ENCODE data around the gene CEP57L1.

The CEP57L1 gene

DNA sequence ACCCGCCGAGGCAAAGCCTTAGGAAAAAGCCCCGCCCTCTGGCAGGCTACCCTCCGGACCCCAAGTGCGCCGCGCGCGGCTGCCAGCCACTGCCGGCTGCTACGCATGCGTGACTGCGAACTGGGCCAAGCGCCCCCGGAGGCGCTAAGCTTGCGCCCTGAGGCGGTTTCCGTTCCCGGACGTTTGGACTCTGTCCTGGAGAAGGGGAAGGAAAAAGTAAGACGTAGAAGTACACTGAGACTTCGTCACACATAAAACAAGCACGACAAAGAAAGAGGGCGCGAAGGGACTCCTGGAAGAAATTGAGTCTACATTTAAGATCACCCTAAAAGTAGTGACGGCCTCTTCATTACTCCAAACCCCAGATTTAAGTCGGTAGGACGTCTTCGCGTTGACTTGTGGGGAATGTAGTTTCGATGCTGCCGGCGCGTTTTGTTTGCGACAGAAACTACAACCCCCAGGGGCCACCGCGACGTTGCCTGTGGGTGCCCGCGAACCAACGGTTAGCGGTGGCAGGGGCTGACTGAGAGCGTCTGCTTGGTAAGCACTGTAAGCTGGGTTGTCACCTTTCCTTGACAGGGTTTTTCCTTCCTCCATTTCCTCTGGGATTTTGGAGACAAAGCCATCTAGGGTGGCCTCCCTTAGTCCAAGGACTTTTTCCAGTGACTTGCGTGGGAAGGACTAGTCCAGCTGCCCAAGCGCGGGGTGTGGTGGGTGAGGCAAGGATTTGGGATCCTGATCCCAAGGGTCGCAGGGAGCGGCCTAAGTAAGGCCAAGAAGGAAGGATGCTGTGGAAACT is at the start of gene CEP57L1:
CEP57L1 (plus strand) TSS at position 472 of the 799 bp plus-strand sequence. CDS start 49,715 bp downstream, outside the sequence.
- peak; percentile 99 for DNase-seq

DNA sequence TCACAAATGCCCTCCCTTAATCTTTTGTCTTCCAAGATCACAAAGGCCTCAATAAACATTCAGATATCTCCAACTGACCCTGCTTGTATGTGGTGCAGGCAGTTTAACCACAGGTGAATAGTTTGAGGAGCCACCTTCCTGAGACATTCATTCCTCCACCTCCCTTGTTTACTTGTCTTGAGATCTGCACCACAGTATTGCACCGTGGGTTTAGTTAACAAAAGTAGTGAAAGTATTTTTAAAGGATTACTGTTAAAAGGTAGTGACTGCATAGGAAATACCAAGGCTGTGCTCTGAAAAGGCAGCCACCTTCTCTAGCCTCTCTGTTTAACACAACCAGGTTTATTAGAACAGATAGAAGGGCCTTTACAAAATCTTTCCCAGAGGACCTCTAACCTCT is 47.1 kb upstream of the CEP57L1 start:
- DNase-seq, result no peak

- DNase-seq, result no peak
Observed at GRCh38 chr6:109048670-109049415, 46.5 kb upstream of the CEP57L1 start.

DNA sequence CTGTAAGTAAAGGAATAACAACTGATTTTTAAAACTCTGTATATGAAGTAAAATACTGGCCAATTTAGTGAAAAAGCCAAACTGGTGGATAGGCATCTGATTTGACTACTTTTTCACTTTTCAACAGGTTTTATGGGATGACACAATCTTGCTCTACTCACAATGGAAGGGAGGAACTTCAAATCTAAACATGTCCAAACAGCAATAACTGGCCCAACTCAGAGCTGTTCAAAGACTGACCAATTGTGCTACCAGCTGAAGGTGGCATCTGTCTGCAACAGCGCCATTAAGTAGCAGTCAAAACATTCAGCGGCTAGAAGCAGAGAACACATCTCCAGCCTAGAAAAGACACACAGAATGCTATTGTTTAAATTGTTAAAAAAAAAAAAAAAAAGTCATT is 45.3 kb upstream of the CEP57L1 start:
- peak; percentile 36 for DNase-seq

DNA sequence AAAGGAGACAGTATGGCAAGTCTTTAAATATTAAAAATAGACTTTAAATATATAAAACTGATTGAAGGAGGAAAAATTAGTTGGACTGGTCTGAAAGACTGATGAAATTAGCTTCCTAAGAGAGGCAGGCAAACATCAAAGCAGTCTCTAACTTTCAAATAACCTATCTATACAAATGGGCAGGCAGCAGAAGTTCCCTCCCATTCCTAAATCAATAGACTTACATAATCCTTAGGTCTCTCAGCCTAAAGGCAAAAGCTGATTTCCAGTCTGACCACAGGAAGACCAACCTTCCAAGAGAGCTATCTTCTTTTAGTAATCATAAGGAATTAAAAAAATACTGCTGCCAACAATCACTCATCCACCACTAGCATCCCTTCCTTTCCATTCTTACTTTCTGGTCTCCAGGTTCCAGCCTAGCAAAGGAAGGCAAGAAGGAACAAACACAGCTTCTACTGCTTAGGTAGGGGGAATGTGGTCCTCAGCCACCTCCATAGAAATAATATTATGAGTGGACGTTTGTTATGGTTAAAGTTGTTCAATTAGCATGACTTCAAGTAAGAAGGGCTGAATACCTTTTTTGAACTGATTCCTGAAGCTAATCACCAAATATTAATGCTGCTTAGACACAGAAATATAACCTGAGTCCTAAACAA is 44.7 kb upstream of the CEP57L1 start:
- DNase-seq, result peak; percentile 64

DNA sequence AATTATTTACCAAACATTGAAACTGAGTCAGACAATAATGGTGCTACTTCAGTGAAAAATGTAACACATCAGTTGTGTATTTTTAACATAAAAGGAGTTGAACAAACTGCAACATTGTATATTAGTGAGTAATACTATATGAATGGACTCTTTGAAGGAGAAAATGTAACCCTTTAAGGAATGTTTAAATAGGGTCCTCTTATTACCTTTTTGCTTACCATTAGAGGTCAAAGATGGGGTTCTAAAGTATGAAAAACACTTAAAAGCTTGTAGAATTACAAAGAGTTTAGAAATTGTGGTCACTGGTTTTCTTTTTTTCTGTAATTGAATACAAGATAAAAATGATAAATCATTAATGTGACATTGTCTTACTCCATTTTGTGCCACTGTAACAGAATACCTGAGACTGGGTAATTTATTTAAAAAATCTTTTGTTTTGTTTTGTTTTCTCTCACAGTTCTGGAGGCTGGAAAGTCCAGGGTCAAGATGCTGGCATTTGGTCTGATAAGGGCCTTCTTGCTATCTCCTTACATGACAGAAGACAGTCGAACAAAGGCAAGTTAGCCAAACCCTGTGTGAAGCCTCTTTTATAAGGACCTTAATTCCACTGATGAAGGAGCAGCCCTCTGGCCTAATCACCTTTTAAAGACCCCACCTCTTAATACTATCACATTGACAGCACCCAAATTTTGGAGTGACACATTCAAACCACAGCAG is 43.8 kb upstream of the CEP57L1 start:
- DNase-seq, result peak; percentile 72

DNA sequence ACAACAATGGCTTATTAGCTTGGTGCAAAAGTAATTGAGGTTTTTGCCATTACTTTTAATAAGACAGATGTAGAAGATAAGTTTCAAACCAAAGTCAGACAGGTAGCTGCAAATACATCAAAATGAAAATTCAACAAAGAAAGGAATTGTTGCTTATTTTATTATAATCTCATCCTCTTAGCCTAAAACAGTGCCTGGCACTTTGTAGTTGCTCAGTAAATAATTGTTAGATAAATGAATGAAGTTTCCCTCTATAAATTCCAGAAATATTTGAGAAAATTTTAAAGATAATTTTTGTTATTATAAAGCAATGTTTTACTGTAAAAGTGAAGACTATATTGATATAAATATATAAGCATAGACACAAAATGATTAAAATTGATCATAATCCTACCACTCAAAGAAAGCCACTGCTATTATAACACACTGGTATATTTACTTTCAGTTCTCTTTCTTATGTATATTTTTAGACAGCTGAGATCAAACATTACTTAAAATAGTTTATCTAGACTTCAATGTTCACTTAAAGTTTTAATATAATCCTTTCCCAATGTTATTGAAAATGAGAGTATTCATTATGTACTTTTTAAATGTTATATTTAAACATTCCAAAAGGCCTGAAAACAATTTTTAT is 43.2 kb upstream of the CEP57L1 start:
- DNase-seq, result no peak

DNA sequence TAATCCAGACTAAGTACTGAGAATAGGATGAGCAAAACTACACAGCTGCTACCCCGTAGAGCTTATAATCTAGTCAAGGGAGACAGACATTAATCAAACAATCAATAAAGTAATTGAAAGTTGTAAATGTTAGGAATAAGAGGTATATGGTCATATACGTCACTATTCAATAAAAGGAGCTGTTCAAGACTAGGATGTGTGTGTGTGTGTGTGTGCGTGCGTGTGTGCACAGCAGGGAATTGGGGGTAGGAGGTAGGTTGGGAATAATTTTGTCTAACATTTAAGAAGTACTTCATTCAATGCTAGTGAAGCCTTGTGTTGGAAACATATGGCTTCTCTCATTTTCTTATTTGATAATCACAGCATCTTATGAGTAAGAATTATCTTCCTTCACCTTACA is 42.5 kb upstream of the CEP57L1 start:
- peak; percentile 85 for DNase-seq

- peak; percentile 90 for DNase-seq
Observed at GRCh38 chr6:109053336-109053735, 42.0 kb upstream of the CEP57L1 start.

DNA sequence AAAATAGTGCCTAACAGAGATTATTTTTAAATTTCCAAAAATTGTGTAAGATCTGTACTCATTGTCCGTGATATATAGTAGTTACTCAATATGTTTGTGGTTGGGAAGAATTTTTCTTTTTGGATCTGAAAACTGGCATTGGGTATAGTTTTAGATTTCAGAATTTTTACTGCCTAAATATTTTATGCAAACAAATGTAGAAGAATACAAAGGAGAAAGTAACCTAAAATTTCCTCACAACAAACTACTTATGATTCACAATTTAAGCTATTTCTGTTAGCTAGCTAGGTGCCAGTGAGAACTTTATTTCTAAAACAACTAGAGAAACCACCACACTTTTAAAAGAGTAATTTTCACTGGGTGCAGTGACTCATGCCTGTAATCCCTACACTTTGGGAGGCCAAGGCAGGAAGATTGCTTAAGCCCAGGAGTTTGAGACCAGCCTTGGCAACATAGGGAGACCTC is 39.5 kb upstream of the CEP57L1 start:
- no peak for DNase-seq

DNA sequence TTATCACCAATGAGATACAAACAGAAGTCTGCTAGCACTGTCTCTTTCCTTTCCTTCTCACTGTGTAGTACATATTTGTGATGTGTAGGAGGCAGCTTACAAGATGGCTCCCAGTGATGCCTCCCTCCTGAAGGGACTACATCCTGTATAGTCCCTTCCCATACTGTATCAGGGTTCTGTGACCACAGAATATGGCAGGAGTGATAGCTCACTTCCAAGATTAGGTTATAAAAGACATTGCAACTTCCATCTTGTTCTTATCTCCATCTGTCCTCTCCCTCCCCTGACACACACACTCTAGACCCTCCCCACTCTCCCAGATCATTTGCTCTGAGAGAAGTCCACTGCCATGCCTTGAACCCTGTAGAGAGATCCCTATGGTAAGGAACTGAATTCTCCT is 38.6 kb upstream of the CEP57L1 start:
- no peak for DNase-seq

DNA sequence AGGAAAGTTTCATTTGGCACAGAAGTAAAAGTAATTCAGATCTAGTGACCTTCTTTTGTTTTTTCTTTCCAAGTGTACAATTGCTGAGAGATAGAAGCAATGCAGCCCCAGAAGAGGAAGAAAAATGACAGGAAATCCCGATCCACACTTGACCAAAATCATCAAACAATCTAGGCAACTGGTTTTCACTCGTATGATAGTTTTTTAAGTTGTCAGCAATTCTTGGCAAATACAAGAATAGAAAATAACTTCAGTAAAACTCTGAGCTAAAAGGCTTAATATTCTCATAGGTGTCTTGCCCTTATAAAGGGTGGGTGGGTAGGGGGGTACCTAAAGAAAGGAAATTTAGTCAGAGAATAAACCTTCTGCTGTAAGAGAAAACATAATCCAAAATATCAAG is 36.7 kb upstream of the CEP57L1 start:
- no peak for DNase-seq

GRCh38 chr6:109059153-109059552 is 36.2 kb upstream of the CEP57L1 start:
- no peak for DNase-seq

GRCh38 chr6:109059571-109060021 is 35.7 kb upstream of the CEP57L1 start:
- DNase-seq, result no peak

- peak; percentile 11 for DNase-seq
Observed at GRCh38 chr6:109060571-109060970, 34.7 kb upstream of the CEP57L1 start.

- DNase-seq, result no peak
Observed at GRCh38 chr6:109062216-109062615, 33.1 kb upstream of the CEP57L1 start.

DNA sequence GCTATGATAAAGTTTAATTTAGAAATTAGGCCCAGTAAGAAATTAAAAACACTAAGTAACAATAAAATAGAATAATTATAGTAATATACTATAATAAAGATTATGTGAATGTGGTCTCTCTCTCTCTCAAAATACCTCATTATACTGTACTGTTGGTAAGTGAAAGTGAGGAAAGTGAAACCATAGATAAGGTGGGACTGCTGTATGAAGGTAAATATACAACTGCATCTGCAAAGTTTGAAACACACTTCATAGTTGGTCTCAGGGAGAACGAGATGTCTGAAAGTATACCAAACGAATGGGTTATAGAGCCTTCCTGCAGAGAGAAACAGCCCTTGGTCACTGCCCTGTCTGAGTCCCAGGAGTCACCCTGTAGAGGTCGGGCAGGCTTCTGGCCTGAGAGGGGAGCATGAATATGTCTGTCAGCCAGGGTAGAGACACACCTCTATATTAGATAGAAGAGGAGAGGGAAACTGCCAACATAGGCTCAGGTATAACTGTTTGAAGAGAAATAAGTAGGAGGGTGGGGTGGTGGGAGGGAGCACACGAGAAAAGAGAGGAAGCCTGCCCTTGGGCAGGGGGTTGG is 32.4 kb upstream of the CEP57L1 start:
- DNase-seq, result no peak

DNA sequence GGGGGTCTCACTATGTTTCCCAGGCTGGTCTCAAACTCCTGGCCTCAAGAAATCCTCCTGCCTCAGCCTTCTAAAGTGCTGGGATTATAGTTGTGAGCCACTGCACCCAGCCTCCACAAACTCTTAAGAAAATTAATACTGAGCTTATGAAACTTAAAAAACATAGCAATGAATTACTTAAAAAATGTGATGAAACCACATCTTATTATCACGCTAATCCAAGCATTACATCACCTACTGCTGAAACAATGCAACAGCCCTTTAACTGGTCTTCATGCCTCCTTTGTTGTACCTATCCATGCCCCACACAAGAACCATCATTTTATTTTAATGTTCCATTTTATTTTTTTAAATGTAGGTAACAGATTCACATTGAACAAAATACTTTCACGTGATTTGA is 25.6 kb upstream of the CEP57L1 start:
- no peak for DNase-seq

- no peak for DNase-seq
Observed at GRCh38 chr6:109071125-109071917, 24.0 kb upstream of the CEP57L1 start.

- DNase-seq, result peak; percentile 90
Observed at GRCh38 chr6:109073344-109074132, 21.8 kb upstream of the CEP57L1 start.

Data from NCI-H82 (cell line).